ENCODE results near the gene DPH7.

- TF ChIP-seq RAD21 (conservative IDR thresholded peaks at IDR 0.05) (no peak), CTCF (IDR thresholded peaks at IDR 0.05; ENCODE audit: poor library complexity, severe bottlenecking) (no peak), TAF1 (IDR thresholded peaks at IDR 0.05; ENCODE audit: low read depth) (no peak), EZH2 (IDR thresholded peaks at IDR 0.05; ENCODE audit: borderline replicate concordance, insufficient read depth, low read length, poor library complexity, severe bottlenecking) (no peak), MXI1 (conservative IDR thresholded peaks at IDR 0.05; ENCODE audit: poor library complexity, severe bottlenecking) (no peak), POLR2AphosphoS5 (IDR thresholded peaks at IDR 0.05) (no peak), SMC3 (conservative IDR thresholded peaks at IDR 0.05; ENCODE audit: poor library complexity) (no peak), REST (IDR thresholded peaks at IDR 0.05; ENCODE audit: borderline replicate concordance) (no peak)
These were observed 4.5 kb downstream of the DPH7 start for GRCh38 chr9:137574192-137574591.

All from neural cell (in vitro differentiated cells).